ENCODE data around the gene EIF2S1. TPM values are rescaled to one million over a fixed set of nuclear protein-coding genes. Genes with fewer than 3 reads are reported as not detected.

The EIF2S1 gene
- total and polyA plus RNA-seq, 2 of the 13 experiments (the other 11 are each of a cell fraction or from before 2014, with no cell fraction given) = 49.1 to 246 TPM

DNA sequence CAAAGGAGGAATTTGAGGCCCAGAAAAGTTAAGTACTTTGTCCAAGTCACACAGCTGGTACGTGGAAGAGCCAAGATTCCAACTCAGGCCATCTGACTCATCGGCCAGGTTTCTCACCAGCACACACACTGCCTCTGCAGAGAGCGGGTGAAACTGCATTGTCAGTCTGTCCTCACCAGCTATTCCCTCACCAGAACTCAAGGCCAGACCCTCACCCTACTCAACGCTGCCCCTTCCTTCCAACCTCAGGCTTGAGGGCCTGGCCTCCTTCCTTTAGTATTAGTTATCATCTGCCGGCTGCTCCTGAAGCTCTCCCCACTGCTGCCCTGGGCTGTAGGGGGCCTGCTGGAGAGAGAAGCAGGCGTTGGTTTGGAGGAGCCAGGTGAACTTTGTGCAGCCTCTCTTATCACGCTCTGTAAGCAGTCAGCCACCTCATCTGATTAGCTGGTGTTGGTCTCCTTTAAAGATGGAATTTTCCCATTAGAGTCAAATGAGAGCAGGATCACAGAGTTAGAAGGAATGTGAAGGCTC is 68.4 kb downstream of the EIF2S1 start:
- H2AFZ ChIP-seq (ENCODE audit: low read length) = peak overlapping the region; percentile 86
- FAIRE-seq (peak; percentile 81), ATAC-seq (peak; percentile 90), DNase-seq (ENCODE audit: low spot score) (peak; percentile 60)
- no peak overlapping the region for H3K27ac ChIP-seq (ENCODE audit: extremely low read length, insufficient read depth, low read length)
- no peaks in the 10 kb centered on the region for H3K36me3 ChIP-seq (replicated peaks in 1 of 2; ENCODE audit: control insufficient read depth in 1 of 2, insufficient read depth in 2 of 2, low read length in 2 of 2)
- intact Hi-C loops (cut with micrococcal nuclease; ENCODE audit: unreplicated experiment) = loop anchor here (1.0 to 10.0 kb wide), 4 partner anchors 8 to 276 kb away; partner anchors contain the start of gene RDH12
- peak overlapping the region; percentile 89 for H3K4me2 ChIP-seq (ENCODE audit: low read depth, low read length)
- 0% methylated on average over 7 of the region's 7 CpGs for WGBS (ENCODE audit: low lambda C conversion rate)
- ChIA-PET POLR2A (interaction anchor here (0.9 to 2.1 kb wide), 4 partner anchors 10 to 171 kb away, joined by 3 to 9 read pairs (median 5); partner anchors contain the start of gene PIGH), CTCF (ENCODE audit: low intra/inter-chr PET ratio, low total read pairs) (interaction anchor here (3.8 kb wide), 1 partner anchor 142 kb away, joined by 22 read pairs; no protein-coding TSS in a partner anchor)
- in situ Hi-C loops (cut with HindIII; ENCODE audit: extremely low pct_ligation_motif_present, low pct_unique_long_range_greater_than_20kb) = no loop called here
- no TSS peak for BruUV-seq (replicated peaks)
- H3K4me3 ChIP-seq (replicated peaks in 1 of 3; ENCODE audit: insufficient read depth in 1 of 3, low read depth in 2 of 3, low read length in 3 of 3) = peak overlapping the region in 1 of 3 experiments; percentile 67; a peak in 2 of 6 replicates
- H3K79me2 ChIP-seq (ENCODE audit: insufficient read depth, low read length) = no peaks in the 10 kb centered on the region
- no peaks in the 10 kb centered on the region for H3K9me3 ChIP-seq (ENCODE audit: low read length)
- H3K9ac ChIP-seq (ENCODE audit: insufficient read depth, low read depth, low read length) = no peak overlapping the region
- no peaks in the 10 kb centered on the region for H4K20me1 ChIP-seq (ENCODE audit: insufficient read depth, low read length)
- H3K27me3 ChIP-seq (ENCODE audit: control insufficient read depth in 1 of 2, insufficient read depth in 2 of 2, low read length in 2 of 2) = peaks cover 0 to 16% of the 10 kb centered on the region in 2 experiments; a peak in 3 of 5 replicates
- H3K4me1 ChIP-seq (ENCODE audit: insufficient read depth, low read length) = peaks cover 32% of the 10 kb centered on the region
- TF ChIP-seq SPEN (CRISPR knock-in tag; IDR thresholded peaks at IDR 0.05; ENCODE audit: low read depth) (no peak), SALL2 (CRISPR knock-in tag; IDR thresholded peaks at IDR 0.05) (no peak), ZKSCAN1 (IDR thresholded peaks at IDR 0.05; ENCODE audit: low read length) (no peak), EED (CRISPR knock-in tag; IDR thresholded peaks at IDR 0.05) (no peak), JDP2 (CRISPR knock-in tag; IDR thresholded peaks at IDR 0.05; ENCODE audit: borderline replicate concordance) (no peak), JARID2 (CRISPR knock-in tag; IDR thresholded peaks at IDR 0.05; ENCODE audit: insufficient replicate concordance) (no peak), ZZZ3 (CRISPR knock-in tag; IDR thresholded peaks at IDR 0.05; ENCODE audit: borderline replicate concordance) (no peak), FOXM1 (CRISPR knock-in tag; IDR thresholded peaks at IDR 0.05) (no peak), MAFG (CRISPR knock-in tag; IDR thresholded peaks at IDR 0.05) (no peak), LCORL (IDR thresholded peaks at IDR 0.05) (no peak), LCORL (CRISPR knock-in tag; IDR thresholded peaks at IDR 0.05) (peak; percentile 37; the same call in 1 of the 2 replicates), ZNF335 (CRISPR knock-in tag; IDR thresholded peaks at IDR 0.05) (no peak), KDM1A (CRISPR knock-in tag; IDR thresholded peaks at IDR 0.05) (no peak), ZFY (CRISPR knock-in tag; IDR thresholded peaks at IDR 0.05) (no peak; the same call in none of the 2 replicates), BRD4 (CRISPR knock-in tag; IDR thresholded peaks at IDR 0.05) (no peak), ZNF317 (CRISPR knock-in tag; IDR thresholded peaks at IDR 0.05) (no peak)
- TF ChIP-seq, protein P1, sequence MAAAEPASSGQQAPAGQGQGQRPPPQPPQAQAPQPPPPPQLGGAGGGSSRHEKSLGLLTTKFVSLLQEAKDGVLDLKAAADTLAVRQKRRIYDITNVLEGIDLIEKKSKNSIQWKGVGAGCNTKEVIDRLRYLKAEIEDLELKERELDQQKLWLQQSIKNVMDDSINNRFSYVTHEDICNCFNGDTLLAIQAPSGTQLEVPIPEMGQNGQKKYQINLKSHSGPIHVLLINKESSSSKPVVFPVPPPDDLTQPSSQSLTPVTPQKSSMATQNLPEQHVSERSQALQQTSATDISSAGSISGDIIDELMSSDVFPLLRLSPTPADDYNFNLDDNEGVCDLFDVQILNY (CRISPR knock-in tag; conservative IDR thresholded peaks at IDR 0.05) = no peak
- TF ChIP-seq, protein P2, sequence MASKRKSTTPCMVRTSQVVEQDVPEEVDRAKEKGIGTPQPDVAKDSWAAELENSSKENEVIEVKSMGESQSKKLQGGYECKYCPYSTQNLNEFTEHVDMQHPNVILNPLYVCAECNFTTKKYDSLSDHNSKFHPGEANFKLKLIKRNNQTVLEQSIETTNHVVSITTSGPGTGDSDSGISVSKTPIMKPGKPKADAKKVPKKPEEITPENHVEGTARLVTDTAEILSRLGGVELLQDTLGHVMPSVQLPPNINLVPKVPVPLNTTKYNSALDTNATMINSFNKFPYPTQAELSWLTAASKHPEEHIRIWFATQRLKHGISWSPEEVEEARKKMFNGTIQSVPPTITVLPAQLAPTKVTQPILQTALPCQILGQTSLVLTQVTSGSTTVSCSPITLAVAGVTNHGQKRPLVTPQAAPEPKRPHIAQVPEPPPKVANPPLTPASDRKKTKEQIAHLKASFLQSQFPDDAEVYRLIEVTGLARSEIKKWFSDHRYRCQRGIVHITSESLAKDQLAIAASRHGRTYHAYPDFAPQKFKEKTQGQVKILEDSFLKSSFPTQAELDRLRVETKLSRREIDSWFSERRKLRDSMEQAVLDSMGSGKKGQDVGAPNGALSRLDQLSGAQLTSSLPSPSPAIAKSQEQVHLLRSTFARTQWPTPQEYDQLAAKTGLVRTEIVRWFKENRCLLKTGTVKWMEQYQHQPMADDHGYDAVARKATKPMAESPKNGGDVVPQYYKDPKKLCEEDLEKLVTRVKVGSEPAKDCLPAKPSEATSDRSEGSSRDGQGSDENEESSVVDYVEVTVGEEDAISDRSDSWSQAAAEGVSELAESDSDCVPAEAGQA (IDR thresholded peaks at IDR 0.05; ENCODE audit: low read depth) = no peak
- TF ChIP-seq, protein P2 (CRISPR knock-in tag; IDR thresholded peaks at IDR 0.05; ENCODE audit: borderline replicate concordance) = no peak
